Kidney glomerular epithelial cell (primary cell): ENCODE measurements around the gene EIF4E2.
A peak's percentile ranks its signal among the peaks of the same experiment; 100 is the strongest.

Experiments used
- DNase-seq: peaks from one replicate; lab custom pipeline; 2025; lab: John Stamatoyannopoulos, UW

The EIF4E2 gene

GRCh38 chr2:232538671-232539070 lies 11.8 kb upstream of the EIF4E2 start:
- DNase-seq, result no peak

- DNase-seq, result no peak
Observed at GRCh38 chr2:232539298-232540231, 10.9 kb upstream of the EIF4E2 start, which contains the start of gene CHRNG. TSS of gene CHRNG (plus strand) at chr2:232539692. CDS start at chr2:232539748, 56 bp downstream.

GRCh38 chr2:232540441-232541041 lies 9.9 kb upstream of the EIF4E2 start:
- no peak for DNase-seq

- no peak for DNase-seq
Observed at GRCh38 chr2:232541195-232541960, 9.1 kb upstream of the EIF4E2 start.

GRCh38 chr2:232541961-232542714 lies 8.4 kb upstream of the EIF4E2 start:
- DNase-seq, result no peak

GRCh38 chr2:232542715-232543467 lies 7.6 kb upstream of the EIF4E2 start:
- no peak for DNase-seq

- DNase-seq, result no peak
Observed at GRCh38 chr2:232543491-232543890, 7.0 kb upstream of the EIF4E2 start.

- no peak for DNase-seq
Observed at GRCh38 chr2:232543928-232544631, 6.4 kb upstream of the EIF4E2 start.

GRCh38 chr2:232544674-232545073 lies 5.8 kb upstream of the EIF4E2 start:
- no peak for DNase-seq

- no peak for DNase-seq
Observed at GRCh38 chr2:232545511-232546375, 4.7 kb upstream of the EIF4E2 start.

GRCh38 chr2:232547991-232548390 lies 2.5 kb upstream of the EIF4E2 start:
- no peak for DNase-seq

GRCh38 chr2:232549655-232550353 lies 685 bp upstream of the EIF4E2 start:
- peak; percentile 26 for DNase-seq

GRCh38 chr2:232551250-232551638 lies 755 bp downstream of the EIF4E2 start:
- DNase-seq, result no peak

GRCh38 chr2:232551776-232552175 lies 1.3 kb downstream of the EIF4E2 start:
- no peak for DNase-seq

- DNase-seq, result no peak
Observed at GRCh38 chr2:232556426-232556825, 5.9 kb downstream of the EIF4E2 start.

GRCh38 chr2:232562515-232563151 lies 12.1 kb downstream of the EIF4E2 start:
- no peak for DNase-seq

- no peak for DNase-seq
Observed at GRCh38 chr2:232563580-232563979, 13.1 kb downstream of the EIF4E2 start.

GRCh38 chr2:232567721-232568120 lies 17.2 kb downstream of the EIF4E2 start:
- DNase-seq, result no peak
